Measurements from ENCODE around the gene RXRG. TPM values are rescaled to one million over a fixed set of nuclear protein-coding genes. Genes with fewer than 3 reads are reported as not detected.

RXRG gene
- total and polyA plus RNA-seq, 9 of the 15 experiments (the other 6 are each of a cell fraction or from before 2014, with no cell fraction given): not detected

DNA sequence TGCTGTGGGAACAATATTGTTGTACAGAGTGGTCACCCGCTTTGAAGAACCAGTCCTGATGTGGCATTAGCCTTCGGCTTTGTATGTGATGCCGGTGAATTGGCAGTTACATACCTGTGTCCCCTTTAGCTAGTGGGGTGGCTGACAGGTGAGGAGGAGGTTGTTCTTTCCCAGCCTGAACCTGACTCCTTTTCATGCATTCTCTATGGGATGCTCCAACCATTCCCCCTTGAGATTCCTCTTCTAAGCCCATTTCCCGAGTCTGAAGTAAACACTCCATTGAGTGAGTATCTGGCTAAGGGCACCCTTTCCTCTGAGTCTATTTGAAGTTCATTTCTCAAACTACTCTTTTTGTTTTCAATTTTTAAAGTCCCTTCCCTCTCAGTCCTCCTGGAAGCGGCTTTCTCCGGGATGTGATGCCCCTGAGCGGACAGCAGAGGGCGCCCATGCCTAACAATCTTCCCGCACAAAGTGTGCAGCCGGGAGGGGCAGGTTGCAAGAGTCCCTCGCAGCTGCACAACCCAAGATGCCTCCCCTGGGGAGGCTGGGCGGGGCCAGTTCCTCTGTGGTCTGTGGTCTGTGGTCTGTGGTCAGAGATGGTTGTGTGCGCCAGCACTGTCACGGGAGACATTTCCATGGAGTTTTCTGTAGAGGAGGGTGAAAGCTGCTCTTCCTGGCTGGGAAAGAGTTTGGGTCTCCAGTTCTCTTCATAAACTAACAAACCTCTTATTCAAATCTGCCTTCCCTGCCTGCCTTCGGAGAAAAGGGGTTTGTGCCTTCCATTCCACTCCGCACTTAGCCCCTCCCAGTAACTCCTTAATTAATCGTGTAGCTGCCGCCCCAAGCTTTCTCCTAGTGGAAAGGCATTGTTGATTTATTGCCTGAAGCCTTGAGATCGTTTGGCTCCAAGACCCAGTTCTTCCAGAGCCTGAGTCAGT is 52.0 kb downstream of the RXRG start (continued):
- TF ChIP-seq CEBPG (CRISPR knock-in tag; IDR thresholded peaks at IDR 0.05) (peak; percentile 32; the same call in 1 of the 2 replicates), CEBPG (tag; conservative IDR thresholded peaks at IDR 0.05 in 1 of 2, IDR thresholded peaks at IDR 0.05 in 1 of 2) (no peak), ZKSCAN8 (CRISPR knock-in tag; IDR thresholded peaks at IDR 0.05) (no peak), KLF1 (tag; IDR thresholded peaks at IDR 0.05) (peak; percentile 75), SMARCA4 (IDR thresholded peaks at IDR 0.05) (no peak), TCF7L2 (IDR thresholded peaks at IDR 0.05; ENCODE audit: low read depth, low read length) (no peak), ZBTB12 (CRISPR knock-in tag; IDR thresholded peaks at IDR 0.05) (no peak), MYC (IDR thresholded peaks at IDR 0.05; ENCODE audit: low read depth, low read length) (peak; percentile 41; the same call in 1 of the 2 replicates), MYC (CRISPR knock-in tag; IDR thresholded peaks at IDR 0.05; ENCODE audit: borderline replicate concordance, low read depth) (no peak), CXXC5 (CRISPR knock-in tag; IDR thresholded peaks at IDR 0.05) (peak; percentile 39), NR2C2 (CRISPR knock-in tag; IDR thresholded peaks at IDR 0.05) (no peak), NR2C2 (tag; IDR thresholded peaks at IDR 0.05) (no peak), HNRNPH1 (optimal IDR thresholded peaks at IDR 0.05; ENCODE audit: low read depth, low read length) (no peak), TFAP4 (CRISPR knock-in tag; IDR thresholded peaks at IDR 0.05; ENCODE audit: borderline replicate concordance) (peak; percentile 93), ZNF408 (CRISPR knock-in tag; IDR thresholded peaks at IDR 0.05; ENCODE audit: low read depth) (no peak), RB1 (IDR thresholded peaks at IDR 0.05; ENCODE audit: low read depth) (peak; percentile 93), ZFP36 (IDR thresholded peaks at IDR 0.05; ENCODE audit: low read depth, low read length, partially characterized antibody) (peak; percentile 4), MAFF (IDR thresholded peaks at IDR 0.05; ENCODE audit: low read length) (no peak), TCFL5 (CRISPR knock-in tag; conservative IDR thresholded peaks at IDR 0.05) (no peak), YY1 (IDR thresholded peaks at IDR 0.05; ENCODE audit: borderline replicate concordance in 1 of 3, control insufficient read depth in 1 of 3, extremely low read depth in 1 of 3, insufficient read depth in 3 of 3, insufficient read length in 1 of 3, insufficient replicate concordance in 2 of 3, low read depth in 1 of 3, low read length in 2 of 3) (peak in 1 of 3 experiments; percentile 57), SMARCB1 (IDR thresholded peaks at IDR 0.05; ENCODE audit: insufficient read length, low read depth) (no peak), PYGO2 (tag; IDR thresholded peaks at IDR 0.05) (no peak), BHLHE40 (IDR thresholded peaks at IDR 0.05; ENCODE audit: low read length) (peak; percentile 94), ETV1 (tag; conservative IDR thresholded peaks at IDR 0.05; ENCODE audit: low read depth) (peak; percentile 68)
- TF ChIP-seq, protein P1, sequence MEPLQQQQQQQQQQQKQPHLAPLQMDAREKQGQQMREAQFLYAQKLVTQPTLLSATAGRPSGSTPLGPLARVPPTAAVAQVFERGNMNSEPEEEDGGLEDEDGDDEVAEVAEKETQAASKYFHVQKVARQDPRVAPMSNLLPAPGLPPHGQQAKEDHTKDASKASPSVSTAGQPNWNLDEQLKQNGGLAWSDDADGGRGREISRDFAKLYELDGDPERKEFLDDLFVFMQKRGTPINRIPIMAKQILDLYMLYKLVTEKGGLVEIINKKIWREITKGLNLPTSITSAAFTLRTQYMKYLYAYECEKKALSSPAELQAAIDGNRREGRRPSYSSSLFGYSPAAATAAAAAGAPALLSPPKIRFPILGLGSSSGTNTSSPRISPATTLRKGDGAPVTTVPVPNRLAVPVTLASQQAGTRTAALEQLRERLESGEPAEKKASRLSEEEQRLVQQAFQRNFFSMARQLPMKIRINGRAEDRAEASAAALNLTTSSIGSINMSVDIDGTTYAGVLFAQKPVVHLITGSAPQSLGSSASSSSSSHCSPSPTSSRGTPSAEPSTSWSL (CRISPR knock-in tag; IDR thresholded peaks at IDR 0.05; ENCODE audit: borderline replicate concordance): no peak
